IPS DF 4.7 (cell line): Measurements from ENCODE around the gene PCSK1N.
"Not testable (repeated sequence)": the region's sequence is repeated elsewhere in the genome, so short reads cannot be mapped to it uniquely, and the experiment has no call there.

Experiments
- DNase-seq: peaks from one replicate; pipeline ENCODE4 v3.0.0-alpha.2; 2013; ENCODE audit warnings: low spot score; ENCODE audit errors: extremely low read depth

PCSK1N gene, protein sequence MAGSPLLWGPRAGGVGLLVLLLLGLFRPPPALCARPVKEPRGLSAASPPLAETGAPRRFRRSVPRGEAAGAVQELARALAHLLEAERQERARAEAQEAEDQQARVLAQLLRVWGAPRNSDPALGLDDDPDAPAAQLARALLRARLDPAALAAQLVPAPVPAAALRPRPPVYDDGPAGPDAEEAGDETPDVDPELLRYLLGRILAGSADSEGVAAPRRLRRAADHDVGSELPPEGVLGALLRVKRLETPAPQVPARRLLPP

DNA sequence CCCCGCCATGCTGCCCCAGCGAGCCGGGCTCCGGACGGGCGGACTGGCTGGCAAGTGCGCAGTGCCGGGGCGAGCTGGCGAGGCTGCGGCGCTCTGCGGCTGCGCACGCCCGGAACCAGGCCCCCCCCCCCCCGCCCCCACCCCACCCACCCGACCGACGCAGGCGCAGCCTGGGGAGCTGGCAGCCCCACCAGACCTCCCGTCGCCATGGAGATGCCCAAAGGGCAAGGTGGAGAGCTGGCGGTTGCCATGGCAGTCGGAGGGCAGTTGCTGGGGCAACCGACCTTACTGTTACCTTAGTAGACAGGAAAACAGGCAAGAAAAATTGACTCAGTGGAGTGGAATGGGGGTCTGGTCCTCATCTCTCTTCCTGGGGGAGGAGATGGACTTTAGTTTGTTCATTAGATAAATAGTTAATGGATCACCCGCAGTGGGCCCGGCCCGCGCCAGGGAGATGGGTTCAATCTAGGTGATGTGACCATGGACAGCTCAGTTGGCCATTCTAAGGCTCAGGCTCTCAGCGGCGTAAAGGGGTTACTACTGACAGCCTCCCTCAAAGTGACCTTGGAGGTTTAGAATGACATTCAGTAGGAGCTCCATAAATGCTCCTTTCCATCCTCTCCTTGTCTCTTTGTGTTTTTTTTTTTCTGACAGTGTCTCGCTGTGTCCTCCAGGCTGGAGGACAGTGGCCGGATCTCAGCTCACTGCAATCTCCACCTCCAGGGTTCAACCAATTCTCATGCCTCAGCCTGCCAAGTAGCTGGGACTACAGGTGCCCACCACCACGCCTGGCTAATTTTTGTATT is at the start of gene PCSK1N:
TSS of gene PCSK1N (minus strand) at position 87 of the 806 bp plus-strand sequence. CDS start at position 9, 78 bp downstream.
- DNase-seq, result no peak

GRCh38 chrX:48883729-48884128 is 48.3 kb upstream of the PCSK1N start:
- no peak for DNase-seq

GRCh38 chrX:48876944-48877343 is 41.5 kb upstream of the PCSK1N start:
- not testable (repeated sequence) for DNase-seq

GRCh38 chrX:48872017-48872416 is 36.6 kb upstream of the PCSK1N start:
- DNase-seq, result not testable (repeated sequence)

- DNase-seq, result no peak
These were observed 28.8 kb upstream of the PCSK1N start for GRCh38 chrX:48864210-48864609.

- DNase-seq, result no peak
These were observed 19.5 kb upstream of the PCSK1N start for GRCh38 chrX:48854898-48855297.

DNA sequence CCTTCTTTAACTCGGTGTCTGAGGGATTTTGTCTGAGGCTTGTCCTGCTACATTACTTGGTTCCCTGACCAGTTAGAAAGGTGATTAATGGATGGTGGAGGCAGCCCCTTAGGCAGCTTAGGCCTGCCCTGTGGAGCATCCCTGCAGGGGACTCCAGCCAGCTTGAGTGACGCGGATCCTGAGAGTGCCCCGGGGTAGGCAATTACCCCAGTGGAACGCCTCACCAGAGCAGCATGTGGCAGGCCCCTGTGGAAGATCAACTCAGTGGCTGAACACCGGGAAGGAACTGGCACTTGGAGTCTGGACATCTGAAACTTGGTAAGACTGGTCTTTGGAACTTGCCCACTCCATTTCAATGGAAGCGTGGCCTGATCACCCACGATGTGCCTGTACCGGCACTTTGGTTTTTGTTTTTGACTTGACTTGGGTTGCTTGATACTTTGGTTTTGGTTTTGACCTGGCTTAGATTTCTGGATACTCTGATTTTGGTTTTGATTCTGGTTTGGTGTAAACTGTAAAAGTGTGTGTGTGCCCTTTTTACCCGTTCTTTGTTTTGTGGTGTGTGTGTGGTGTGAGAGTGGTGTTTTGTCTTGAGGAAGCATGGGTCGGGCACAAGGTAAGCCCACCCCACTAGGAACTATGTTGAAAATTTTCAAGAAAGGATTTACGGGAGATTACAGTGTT is 18.9 kb upstream of the PCSK1N start:
- DNase-seq, result not testable (repeated sequence)

DNA sequence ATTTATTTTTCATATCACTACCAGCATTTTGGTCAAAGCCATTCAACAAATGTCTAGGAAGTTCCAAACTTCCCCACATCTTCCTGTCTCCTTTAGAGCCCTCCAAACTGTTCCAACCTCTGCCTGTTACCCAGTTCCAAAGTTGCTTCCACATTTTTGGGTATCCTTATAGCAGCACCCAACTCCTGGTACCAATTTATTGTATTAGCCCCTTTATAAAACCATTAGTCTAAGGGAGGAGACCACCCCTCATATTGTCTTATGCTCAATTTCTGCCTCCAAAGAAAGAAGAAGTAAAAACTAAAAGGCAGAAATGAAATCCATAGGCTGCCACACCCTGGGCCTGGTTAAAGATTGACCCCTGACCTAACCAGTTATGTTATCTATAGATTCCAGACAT is 18.1 kb upstream of the PCSK1N start:
- not testable (repeated sequence) for DNase-seq

DNA sequence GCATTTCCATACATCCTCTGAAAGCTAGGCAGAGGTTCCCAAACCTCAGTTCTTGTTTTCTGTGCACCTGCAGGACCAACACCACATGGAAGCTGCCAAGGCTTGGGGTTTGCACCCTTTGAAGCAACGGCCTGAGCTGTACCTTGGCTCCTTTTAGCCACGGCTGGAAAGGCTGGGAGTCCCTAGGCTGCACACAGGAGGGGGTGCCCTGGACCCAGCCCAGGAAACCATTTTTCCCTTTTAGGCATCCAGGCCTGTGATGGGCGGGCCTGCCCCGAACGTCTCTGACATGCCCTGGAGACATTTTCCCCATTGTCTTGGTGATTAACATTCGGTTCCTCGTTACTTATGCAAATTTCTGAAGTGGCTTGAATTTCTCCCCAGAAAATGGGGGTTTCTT is 17.4 kb upstream of the PCSK1N start:
- no peak for DNase-seq

DNA sequence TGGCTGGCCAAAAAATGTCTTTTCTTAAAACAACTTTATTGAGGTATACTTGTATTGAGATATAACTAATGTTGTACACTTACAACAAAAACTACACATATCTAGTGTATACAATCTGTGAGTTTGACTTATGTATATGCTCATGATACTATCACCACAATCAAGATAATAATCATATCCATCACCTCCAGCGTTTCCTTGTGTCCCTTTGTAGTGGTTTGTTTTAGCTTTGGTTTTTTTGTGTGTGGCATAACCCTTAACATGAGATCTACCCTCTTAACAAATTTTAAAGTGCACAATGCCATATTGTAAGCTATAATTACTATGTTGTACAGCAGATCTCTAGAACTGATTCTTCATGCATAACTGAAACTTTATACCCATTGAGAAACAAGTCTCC is 13.4 kb upstream of the PCSK1N start:
- no peak for DNase-seq

DNA sequence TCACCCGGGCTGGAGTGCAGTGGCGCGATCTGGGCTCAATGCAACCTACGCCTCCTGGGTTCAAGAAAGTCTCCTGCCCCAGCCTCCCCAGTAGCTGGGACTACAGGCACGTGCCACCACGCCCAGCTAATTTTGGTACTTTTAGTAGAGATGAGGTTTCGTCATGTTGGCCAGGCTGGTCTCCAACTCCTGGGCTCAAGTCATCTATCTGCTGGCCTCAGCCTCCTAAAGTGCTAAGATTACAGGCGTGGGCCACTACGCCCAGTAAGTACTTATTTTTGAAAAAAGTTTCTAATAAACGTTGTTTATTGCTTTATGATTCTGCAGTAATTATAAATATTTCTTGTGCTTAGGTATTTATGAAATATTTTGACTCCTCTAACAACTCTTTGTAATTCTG is 4.3 kb upstream of the PCSK1N start:
- DNase-seq, result no peak

DNA sequence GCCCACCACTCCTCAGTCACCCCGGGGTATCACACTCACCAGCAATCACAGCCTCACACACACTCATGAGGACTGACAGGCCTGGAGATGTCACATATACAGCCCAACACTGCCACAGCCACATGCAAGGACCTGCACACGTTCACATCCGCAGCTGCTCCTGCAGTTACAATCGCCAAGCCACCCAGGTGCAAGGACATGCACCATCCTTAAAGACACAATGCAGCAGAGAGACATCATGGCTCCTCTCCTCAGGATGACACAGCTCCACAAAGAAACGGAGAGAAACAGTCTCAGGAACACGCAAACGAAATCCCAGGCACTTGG is 1.1 kb downstream of the PCSK1N start:
- DNase-seq, result no peak

DNA sequence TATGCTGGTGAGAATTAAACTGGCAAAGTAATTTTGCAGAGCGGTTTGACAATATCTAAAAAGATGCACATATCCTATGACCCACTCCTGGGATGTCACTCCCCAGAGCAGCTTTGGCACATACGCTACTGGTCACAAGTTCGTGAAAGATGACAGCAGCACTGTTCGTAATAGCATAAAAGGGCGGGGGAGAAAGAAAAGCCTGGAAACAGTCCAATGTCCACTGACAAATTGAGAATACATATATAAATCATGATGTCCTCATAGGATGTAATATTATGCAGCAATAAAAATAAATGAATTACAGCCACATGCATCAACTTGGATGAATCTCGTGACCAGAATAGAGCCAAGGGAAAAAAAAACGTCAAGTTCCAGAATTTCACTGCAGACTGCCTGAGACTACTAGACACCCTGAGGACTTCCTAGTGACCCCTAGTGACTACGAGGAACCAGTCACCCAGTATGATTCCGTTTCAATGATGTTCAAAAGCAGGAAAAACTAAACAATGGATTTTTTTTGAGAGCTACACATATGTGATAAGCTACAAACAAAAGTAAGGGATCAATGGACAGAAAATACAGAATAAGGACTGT is 1.8 kb downstream of the PCSK1N start:
- no peak for DNase-seq

DNA sequence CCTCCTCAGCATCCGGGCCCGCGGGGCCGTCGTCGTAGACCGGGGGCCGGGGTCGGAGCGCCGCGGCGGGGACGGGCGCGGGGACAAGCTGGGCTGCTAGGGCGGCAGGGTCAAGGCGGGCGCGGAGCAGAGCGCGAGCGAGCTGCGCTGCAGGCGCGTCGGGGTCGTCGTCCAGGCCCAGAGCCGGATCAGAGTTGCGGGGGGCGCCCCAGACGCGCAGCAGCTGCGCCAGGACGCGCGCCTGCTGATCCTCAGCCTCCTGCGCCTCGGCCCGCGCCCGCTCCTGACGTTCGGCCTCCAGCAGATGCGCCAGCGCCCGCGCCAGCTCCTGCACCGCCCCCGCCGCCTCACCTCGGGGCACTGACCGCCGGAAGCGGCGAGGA is 3.5 kb downstream of the PCSK1N start:
- DNase-seq, result no peak

DNA sequence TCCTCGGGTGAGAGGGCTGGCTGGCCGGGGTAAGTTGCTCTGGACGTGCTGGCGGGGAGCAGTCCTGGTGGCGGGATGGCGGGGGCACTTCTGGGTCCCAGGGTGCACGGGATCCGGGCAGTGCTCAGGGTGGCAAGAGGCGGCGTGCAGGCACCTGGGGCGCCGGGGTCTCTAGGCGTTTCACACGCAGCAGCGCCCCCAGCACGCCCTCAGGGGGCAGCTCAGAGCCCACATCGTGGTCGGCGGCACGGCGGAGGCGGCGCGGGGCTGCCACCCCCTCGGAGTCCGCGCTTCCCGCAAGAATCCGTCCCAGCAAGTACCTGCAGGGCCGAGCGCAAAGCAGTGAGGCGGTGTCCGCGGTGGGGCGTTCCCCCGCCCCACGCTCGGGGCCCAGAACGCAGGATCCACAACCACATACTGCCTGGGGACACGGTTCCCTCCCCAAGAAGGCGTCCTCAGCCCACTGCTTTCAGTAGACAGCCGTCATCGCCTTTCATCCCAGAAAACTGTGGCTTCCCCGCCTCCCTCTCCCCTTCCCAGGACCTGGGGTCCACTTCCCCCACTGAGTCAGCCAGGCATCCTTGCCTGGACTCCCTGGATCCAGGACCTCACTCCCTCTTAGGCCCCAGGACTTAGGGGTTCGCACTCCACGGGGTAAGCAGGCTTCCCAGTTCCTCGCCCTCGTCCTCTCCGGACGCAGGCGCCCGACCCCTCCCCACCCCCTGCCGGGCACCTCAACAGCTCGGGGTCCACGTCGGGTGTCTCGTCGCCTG is 4.1 kb downstream of the PCSK1N start:
- no peak for DNase-seq

DNA sequence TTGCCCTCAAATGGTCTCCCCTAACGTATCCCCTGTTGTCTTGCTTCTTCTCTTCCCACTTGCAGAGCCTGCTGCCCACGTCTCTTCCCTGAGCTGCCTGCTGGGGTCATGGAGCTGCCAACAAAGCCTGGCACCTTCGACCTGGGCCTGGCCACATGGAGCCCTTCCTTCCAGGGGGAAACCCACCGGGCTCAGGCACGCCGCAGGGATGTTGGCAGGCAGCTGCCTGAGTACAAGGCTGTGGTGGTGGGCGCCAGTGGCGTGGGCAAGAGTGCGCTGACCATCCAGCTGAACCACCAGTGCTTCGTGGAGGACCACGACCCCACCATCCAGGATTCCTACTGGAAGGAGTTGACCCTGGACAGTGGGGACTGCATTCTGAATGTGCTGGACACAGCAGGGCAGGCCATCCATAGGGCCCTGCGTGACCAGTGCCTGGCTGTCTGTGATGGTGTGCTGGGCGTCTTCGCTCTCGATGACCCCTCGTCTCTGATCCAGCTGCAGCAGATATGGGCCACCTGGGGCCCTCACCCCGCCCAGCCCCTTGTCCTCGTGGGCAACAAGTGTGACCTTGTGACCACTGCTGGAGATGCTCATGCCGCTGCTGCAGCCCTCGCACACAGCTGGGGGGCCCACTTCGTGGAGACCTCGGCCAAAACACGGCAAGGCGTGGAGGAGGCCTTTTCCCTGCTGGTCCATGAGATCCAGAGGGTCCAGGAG is 6.2 kb downstream of the PCSK1N start:
- no peak for DNase-seq

DNA sequence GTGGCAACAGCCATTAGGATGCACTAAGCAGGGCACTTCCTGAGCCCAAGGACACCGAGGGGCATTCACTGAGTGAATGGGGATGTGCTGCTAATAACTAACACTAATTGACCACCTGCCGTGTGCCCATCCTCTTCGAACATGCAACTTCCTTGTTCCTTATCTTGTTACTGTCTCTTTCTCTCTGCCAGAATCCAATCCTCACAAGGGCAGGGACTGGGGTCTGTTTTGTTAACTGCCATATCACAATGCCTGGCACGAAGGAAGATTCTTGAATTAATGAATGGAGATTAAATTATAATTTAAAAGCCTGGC is 7.8 kb downstream of the PCSK1N start:
- no peak for DNase-seq

DNA sequence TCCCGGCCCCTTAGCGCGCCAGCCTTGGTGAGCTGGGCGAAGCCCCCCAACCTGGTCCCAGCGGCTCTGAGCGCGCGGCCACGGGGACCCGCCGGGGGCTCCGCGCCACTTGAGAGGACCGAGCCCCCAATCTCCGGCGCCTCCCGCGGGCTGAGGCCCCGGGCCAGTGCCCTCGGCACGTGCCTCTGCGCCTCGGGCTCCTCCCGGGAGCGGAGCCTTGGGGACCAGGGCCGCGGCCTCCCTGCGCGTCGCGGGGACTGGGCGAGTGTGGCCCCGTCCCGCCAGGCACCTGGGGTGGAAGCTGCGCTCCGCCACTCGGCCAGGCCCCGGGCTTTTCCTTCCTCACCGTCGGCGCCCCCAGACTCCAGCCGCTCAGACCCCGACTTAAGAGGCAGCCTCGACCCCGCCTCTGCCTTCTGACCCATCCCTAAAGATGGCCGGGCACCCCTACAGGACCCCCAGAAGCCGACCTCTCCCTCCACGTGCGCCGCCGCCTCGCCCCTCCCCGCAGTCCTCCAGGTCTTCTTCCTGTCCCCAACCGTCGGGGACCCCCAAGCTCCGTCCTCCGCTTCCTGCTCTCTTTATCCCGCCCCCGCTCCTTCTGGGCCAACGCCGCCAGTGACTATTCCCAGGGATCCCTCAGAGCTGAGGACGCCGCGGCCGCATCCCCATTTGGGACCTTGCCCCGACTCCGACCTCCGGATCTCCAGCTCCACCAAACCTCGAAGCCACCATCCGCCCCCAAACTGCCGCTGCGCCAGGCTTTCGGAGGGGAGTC is 8.3 kb downstream of the PCSK1N start:
- no peak for DNase-seq

GRCh38 chrX:48826135-48826875 is 9.1 kb downstream of the PCSK1N start, which contains the start of gene ERAS:
TSS of gene ERAS (plus strand) at chrX:48826513. CDS start at chrX:48829124, 2,611 bp downstream.
- no peak for DNase-seq
